SKM-1 treated with dmso at 0.1 percent for 144 hours (cell line): ENCODE measurements around the gene SOX11.

ENCODE experiments used
- DNase-seq: peaks from one replicate; lab custom pipeline; 2025; ENCODE audit not compliant: unreplicated experiment; lab: John Stamatoyannopoulos, UW

Gene SOX11

GRCh38 chr2:5722236-5722635 is 30.1 kb downstream of the SOX11 start:
- DNase-seq = no peak

GRCh38 chr2:5723791-5724735 is 31.9 kb downstream of the SOX11 start:
- DNase-seq = no peak

- no peak for DNase-seq
Measured at GRCh38 chr2:5725072-5725471, 32.9 kb downstream of the SOX11 start.

DNA sequence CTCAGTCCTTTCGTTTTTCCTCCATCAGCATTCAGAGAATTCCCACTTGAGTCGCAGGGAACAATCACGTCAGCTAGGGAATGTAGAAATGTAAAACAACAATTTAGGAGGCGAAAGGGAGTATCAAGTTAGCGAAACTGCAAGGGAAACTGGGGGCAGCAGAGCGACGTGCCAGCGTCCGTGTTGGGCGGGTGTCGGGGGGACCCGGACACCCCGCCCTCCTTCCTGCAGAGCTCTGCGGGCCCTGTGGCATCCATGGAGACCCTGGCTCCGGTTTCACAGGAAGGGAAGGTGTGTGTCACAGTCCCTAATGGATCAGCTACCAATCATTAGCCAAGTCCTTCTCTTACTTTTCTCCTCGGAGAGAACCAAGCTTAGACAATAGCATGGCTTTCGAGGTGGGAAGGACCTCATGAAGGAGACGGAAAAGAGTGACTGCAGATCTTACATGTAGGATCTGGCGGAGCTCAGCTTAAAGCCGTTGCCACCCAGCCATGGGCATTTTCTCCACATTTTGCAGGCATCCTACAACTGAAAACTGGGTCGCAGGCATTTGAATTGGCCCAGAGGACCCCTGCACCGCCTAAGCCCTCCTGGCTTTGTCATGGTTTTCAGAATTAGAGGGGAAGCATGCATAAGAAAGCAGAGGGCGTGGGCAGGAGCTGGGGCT is 33.7 kb downstream of the SOX11 start:
- no peak for DNase-seq

DNA sequence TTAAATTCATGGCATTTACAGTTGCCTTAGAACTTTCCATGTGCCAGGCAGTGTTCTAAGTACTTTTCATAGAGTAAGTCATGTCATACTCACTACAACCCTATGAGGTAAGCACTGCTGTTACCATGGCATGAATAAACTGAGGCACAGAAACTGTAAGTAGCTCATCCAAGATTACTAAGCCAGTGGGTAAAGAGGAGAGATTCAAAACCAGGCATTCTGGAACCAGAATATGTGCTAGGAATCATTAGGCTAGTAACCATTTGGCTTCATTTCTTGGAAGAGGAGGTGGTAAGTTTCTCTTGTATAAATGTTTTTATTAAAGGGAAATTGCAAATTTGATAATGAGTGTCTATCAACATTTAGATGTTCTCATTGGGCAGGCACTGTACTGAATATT is 35.1 kb downstream of the SOX11 start:
- DNase-seq = no peak

GRCh38 chr2:5729416-5729815 is 37.2 kb downstream of the SOX11 start:
- no peak for DNase-seq

DNA sequence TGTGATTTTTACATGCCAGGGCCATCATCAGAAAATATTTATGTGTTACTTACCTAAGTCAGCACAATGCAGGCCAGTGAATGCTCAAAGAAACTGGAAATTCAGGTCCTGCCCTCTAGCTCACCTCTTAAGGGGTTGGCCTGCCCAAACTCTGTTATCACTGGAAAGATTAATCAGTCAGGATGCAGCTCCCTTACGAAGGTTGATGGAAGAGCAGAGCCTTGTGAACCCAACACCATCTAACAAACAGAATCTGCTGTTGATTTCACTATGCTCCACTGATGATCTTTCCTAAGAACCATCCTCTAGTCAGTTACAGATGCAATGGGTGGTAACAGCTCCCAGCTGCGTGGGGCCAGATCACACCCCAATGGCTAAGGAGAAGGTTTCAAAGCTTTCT is 38.2 kb downstream of the SOX11 start:
- DNase-seq = no peak

DNA sequence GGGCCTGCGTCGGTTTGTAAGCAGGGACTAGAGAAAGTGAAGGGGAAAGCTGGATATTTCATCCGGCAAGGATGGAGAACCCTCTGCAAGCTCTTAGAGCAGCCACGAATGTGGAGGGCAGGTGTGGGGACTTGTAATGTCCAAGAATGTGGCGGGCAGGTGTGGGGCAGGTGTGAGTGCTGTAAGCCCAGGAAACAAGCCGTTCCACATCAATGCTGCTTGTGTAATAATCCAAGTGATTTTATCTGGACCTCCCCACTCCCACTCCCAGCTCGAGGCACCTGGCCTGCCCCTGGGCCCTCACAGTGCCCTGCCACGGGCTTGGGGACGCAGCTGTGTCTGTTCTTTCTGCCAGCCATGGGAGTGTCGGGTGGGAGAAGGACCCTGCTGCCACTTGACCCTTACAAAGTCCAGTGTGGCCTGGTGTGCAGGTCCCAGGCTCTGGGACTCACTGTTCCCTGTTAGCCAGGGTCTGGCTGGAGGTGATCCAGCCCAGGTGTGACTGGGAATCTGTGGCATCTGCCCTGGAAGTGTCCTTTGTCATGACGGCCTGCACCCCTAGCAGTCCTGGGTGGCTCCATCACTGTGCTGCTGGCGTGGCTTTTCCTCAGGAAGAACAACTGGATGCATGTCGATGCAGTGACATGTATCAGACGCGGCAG is 42.8 kb downstream of the SOX11 start:
- DNase-seq = no peak

DNA sequence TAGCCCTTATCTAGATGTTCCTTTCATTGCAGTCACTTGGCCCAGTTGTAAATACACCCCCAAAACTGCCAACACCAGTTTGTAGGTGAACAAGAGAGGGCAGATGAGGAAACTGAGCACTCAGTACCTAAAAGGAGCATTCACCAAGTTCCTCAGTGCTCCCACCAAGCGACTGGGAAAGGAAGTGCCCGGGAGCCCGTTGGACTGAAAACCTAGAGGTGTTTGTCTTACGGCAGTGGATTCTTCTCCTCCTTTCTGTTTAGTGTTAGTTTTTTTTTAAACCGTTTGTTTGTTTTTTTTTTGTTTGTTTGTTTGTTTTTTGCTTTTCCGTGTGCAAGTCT is 43.3 kb downstream of the SOX11 start:
- no peak for DNase-seq

DNA sequence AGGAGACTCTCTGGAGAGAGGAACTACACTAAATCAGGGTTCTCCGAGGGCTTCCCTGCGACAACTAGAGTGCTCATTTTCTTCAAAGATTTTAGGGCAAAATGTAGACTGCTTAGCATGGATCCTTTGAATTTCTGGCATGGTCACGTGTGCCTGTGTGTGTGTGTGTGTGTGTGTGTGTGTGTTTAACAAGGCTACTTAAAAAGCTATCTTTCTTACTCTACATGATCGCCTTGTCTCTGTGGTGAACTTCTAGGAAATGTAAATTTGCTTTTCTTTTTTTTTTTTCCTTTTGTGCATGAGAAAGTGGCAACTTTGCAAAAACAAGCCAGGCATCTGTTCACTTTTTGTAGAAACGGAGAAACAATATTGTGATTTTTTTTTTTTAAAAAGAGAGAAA is 43.9 kb downstream of the SOX11 start:
- DNase-seq = no peak

GRCh38 chr2:5736886-5737285 is 44.7 kb downstream of the SOX11 start:
- no peak for DNase-seq

DNA sequence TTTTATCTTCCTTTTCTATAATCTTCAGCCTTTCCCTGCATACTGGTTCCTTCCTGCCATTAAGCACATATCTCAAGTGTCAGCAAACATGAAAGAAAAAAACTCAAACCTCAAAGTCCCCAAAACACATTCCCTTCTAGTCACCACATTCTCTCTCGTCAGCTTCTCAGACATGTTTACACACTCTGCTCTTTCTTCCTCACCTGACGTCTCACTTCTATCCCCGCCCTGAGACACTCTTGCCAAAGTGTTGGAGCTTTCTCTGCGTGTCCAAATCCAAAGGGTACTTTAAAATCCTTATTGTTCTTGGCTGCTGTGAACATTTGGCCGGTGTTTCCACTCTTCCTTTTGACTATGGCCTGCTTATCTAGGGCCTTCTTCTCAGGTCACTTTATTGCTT is 47.9 kb downstream of the SOX11 start:
- no peak for DNase-seq

- no peak for DNase-seq
Measured at GRCh38 chr2:5740817-5741216, 48.6 kb downstream of the SOX11 start.

GRCh38 chr2:5741242-5741641 is 49.1 kb downstream of the SOX11 start:
- no peak for DNase-seq

GRCh38 chr2:5742126-5742525 is 49.9 kb downstream of the SOX11 start:
- no peak for DNase-seq

GRCh38 chr2:5748391-5748790 is 56.2 kb downstream of the SOX11 start:
- DNase-seq = no peak

DNA sequence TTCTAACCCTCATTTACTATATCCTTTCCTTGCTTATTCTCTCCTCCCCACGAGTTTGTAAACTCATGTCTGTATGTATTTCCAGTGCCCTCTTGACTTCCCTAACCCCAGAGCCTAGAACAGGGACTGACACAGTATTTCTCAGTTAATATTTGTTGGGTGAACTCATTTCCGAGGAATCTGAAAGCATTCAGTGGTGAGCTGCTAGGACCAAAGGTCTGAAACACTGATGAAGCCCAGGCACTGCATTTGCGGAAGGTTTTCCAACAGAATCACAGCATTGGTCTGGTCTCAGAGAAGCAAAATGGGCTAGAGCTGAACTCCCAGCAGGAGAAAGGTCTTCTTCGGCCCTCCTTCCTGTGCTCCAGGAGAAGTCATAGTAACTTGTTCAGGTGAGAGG is 56.8 kb downstream of the SOX11 start:
- no peak for DNase-seq

DNA sequence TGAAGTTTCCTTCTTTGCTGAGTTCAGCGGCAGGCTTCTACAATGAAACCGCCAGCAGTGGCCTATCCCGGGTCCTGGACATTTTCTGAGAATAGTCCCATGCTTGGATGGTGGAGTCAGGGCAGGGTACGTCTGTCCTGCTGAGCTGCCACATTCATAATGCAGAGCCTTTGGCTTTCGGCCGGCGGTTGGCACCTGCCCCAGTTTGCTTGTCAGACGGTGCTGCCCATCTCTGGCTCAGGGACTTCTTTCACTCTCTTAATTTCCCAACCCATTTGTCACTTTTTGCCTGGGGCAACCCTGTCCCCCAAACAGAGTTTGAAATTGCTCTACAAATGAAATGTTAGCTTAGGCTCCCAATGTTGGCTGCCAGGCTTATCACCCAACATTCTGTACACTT is 57.2 kb downstream of the SOX11 start:
- DNase-seq = no peak
